Measurements from ENCODE around the gene PTCD3. TPM values are rescaled to one million over a fixed set of nuclear protein-coding genes. Genes with fewer than 3 reads are reported as not detected.

PTCD3 gene
- total RNA-seq: 48.9 and 66.1 TPM in 2 replicates

DNA sequence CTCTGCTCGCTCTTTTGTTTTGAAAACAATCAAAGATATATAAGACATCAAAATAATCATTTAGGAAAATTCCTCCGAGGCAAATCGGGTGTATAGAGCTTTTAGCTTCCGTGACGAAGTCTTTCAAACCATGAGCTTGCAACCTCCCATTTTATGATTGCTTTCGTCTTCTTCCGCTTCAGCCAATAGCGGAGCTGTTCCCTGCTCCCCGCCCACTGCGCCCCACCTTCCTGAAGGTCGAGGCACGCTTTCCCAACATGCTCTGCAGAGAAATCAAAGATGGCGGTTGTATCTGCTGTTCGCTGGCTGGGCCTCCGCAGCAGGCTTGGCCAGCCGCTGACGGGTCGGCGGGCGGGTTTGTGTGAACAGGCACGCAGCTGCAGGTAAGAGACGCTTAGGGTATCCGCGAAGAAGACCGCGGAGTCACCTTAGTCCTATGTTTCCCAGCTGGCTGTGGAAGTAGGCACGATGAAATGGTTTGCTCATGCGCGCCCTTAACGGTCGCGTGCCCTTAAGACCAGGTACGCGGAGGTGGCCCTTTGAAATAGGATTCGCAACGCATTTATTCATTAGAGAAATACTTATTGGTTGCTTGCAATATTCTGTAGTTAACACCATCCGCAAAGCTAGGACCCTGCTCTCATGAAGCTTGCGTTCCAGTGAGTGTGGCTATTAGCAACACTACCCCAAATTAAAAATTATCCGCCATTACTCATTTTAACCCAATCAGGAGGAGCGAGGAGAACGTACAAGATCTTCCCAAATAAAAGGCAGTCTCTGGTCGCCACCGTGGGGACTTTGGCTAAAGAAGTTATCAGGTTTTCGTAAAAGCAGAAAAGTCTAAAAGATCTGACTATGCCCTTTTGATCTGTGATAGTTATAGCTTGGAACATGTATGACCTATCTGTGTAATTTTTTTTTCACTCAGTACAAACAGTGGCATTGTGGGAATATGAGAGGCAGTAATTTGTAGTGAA lies at the start of gene PTCD3:
PTCD3 (plus strand) TSS at position 267 of the 977 bp plus-strand sequence; CDS start at position 280, 13 bp downstream.
- Histone ChIP-seq H3K27me3 (ENCODE audit: control insufficient read depth, insufficient read depth, low read length) (no peaks in the 10 kb centered on the region), H3K4me3 (ENCODE audit: low read depth, low read length) (peak within 1 kb of the TSS; percentile 98), H3K36me3 (ENCODE audit: control insufficient read depth, insufficient read depth, low read length) (peaks cover 1% of the 10 kb centered on the region)
- DNase-seq (ENCODE audit: low read depth): peak; percentile 85
- TF ChIP-seq, protein P1, sequence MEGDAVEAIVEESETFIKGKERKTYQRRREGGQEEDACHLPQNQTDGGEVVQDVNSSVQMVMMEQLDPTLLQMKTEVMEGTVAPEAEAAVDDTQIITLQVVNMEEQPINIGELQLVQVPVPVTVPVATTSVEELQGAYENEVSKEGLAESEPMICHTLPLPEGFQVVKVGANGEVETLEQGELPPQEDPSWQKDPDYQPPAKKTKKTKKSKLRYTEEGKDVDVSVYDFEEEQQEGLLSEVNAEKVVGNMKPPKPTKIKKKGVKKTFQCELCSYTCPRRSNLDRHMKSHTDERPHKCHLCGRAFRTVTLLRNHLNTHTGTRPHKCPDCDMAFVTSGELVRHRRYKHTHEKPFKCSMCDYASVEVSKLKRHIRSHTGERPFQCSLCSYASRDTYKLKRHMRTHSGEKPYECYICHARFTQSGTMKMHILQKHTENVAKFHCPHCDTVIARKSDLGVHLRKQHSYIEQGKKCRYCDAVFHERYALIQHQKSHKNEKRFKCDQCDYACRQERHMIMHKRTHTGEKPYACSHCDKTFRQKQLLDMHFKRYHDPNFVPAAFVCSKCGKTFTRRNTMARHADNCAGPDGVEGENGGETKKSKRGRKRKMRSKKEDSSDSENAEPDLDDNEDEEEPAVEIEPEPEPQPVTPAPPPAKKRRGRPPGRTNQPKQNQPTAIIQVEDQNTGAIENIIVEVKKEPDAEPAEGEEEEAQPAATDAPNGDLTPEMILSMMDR (IDR thresholded peaks at IDR 0.05; ENCODE audit: insufficient read depth, low read length, poor library complexity, severe bottlenecking): no peak

DNA sequence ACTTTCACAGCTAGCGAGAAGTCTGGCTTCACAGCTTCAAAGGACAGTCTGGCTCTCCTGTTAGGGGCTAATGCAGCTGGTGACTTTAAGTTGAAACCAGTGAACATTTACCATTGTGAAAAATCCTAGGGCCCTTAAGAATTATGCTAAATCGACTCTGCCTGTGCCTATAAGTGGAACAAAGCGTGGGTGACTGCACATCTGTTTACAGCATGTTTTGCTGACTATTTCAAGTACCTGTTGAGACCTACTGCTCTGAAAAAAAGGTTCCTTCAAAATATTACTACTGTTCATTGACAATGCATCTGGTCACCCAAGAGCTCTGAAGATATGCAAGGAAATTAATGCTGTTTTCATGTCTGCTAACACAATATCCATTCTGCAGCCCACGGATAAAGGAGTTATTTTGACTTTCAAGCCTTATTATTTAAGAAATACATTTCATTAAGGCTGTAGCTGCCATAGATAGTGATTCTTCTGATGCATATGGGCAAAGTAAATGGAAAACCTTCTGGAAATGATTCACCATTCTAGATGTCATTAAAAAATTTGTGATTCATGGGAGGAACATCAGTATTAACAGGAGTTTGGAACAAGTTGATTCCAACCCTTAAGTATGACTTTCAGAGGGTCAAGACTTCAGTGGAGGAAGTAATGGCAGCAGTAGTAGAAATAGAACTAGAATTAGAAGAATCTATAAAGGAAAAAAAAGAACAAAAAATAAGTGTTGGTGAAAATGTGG lies 49.3 kb upstream of the PTCD3 start:
- no peak for DNase-seq (ENCODE audit: low read depth)
- TF ChIP-seq, protein P1 (IDR thresholded peaks at IDR 0.05; ENCODE audit: insufficient read depth, low read length, poor library complexity, severe bottlenecking): no peak
- no peaks in the 10 kb centered on the region for H3K36me3 ChIP-seq (ENCODE audit: control insufficient read depth, insufficient read depth, low read length)
- H3K27me3 ChIP-seq (ENCODE audit: control insufficient read depth, insufficient read depth, low read length): no peaks in the 10 kb centered on the region
- no peak overlapping the region for H3K4me3 ChIP-seq (ENCODE audit: low read depth, low read length)

DNA sequence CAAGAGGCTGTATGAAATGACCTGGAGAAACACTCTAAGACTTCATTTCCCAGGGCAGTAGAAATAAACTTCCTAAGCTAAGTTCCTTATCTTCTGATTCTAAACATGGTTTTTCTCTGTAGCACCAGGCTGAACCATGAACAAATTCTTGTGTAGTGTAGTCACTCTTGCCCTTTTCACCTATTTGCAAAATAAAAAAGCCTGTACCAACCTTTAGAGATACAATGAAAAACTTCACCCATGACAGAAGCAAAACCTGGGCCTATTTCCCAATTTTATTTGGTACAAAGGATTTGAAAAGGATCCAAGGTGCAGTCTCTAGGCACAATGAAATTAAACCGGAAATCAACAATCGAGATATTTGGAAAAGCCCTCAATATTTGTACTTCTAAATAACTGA lies 44.0 kb upstream of the PTCD3 start:
- TF ChIP-seq, protein P1 (IDR thresholded peaks at IDR 0.05; ENCODE audit: insufficient read depth, low read length, poor library complexity, severe bottlenecking): no peak
- no peak overlapping the region for H3K4me3 ChIP-seq (ENCODE audit: low read depth, low read length)
- peaks cover 2% of the 10 kb centered on the region for H3K36me3 ChIP-seq (ENCODE audit: control insufficient read depth, insufficient read depth, low read length)
- DNase-seq (ENCODE audit: low read depth): peak; percentile 38
- H3K27me3 ChIP-seq (ENCODE audit: control insufficient read depth, insufficient read depth, low read length): no peaks in the 10 kb centered on the region

DNA sequence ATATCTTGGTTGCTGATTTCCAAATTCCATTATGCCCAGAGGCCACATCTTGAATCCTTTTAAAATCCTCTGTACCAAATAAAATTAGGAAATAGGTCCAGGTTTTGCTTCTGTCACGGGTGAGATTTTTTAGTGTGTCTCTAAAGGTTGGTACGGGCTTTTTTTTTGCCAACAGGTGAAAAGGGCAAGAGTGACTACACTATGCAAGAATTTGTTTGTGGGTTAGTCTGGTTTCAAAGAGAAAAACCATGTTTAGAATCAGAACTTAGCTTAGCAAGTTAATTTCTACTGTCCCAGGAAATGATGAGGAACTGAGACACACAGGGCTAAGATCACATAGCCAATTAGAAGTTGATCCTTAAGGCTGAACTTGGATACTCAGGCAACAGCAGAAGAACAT lies 42.0 kb upstream of the PTCD3 start:
- TF ChIP-seq, protein P1 (IDR thresholded peaks at IDR 0.05; ENCODE audit: insufficient read depth, low read length, poor library complexity, severe bottlenecking): no peak
- H3K27me3 ChIP-seq (ENCODE audit: control insufficient read depth, insufficient read depth, low read length): no peaks in the 10 kb centered on the region
- H3K4me3 ChIP-seq (ENCODE audit: low read depth, low read length): no peak overlapping the region
- H3K36me3 ChIP-seq (ENCODE audit: control insufficient read depth, insufficient read depth, low read length): peaks cover 3% of the 10 kb centered on the region
- peak; percentile 41 for DNase-seq (ENCODE audit: low read depth)

DNA sequence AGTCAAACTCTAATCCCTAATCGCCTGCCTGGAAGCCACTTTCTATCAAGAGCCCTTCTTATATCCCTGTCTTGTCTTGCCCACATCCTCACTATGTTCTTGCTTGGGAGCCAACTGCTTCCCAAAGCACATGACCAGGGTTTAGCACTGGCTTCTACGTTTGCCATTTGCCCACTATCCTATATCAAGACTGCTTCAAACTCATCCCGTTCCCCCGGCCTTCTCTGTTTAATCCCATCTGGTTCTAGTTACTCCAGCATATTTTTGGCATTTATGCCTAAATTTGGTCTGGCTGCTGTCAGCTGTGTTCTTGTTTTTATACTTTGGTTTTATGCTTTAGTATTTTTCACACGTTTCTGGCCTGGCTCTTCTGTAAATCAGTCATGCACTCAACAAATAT lies 40.5 kb upstream of the PTCD3 start:
- Histone ChIP-seq H3K36me3 (ENCODE audit: control insufficient read depth, insufficient read depth, low read length) (peaks cover 3% of the 10 kb centered on the region), H3K27me3 (ENCODE audit: control insufficient read depth, insufficient read depth, low read length) (no peaks in the 10 kb centered on the region), H3K4me3 (ENCODE audit: low read depth, low read length) (no peak overlapping the region)
- no peak for DNase-seq (ENCODE audit: low read depth)
- TF ChIP-seq, protein P1 (IDR thresholded peaks at IDR 0.05; ENCODE audit: insufficient read depth, low read length, poor library complexity, severe bottlenecking): no peak
